ENCODE measurements around the gene SULT1C4. TPM values are rescaled to one million over a fixed set of nuclear protein-coding genes. Genes with fewer than 3 reads are reported as not detected.

The SULT1C4 gene
- total RNA-seq, 1 experiment from 2014 or later, result 0.23 TPM

- DNase-seq (ENCODE audit: low spot score), result no peak
Measured at GRCh38 chr2:108370080-108370479, 7.7 kb upstream of the SULT1C4 start.

DNA sequence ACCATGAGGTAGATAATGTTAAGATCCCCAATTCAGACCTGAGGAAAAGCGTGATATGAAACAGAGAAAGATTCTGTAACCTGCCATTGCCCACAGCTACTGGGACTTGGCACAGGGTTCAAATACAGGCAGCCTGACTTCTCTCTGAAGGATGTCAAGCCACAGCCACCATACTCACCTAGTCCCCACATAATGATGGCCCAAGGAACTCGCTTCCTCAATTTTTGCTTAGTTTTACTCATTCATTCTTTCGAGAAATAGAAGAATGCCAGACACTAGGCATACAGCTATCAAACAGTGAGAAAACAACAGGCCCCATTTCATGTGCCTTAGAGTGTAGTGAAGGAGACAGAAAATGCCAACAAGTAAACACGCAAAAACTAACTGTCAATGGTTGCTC lies 980 bp upstream of the SULT1C4 start:
- DNase-seq (ENCODE audit: low spot score), result no peak

DNA sequence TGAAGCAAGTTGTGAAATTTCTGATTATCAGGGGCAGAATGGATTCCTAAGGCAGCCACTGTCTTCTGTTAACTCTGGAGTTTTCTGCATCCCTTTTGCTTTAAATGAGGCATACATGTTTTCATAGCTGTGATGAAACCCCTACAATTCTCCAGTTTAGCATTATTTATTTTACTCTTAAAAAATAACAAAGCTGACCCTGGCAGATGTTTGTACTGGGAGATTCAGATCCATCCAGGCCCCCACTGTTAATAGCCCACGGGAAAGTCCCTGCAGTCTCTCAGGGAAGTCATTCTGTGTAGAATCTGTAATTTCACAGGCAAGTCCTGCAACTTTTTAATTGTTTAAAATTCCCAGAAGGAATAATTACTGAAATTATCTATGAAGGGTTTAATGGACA lies 353 bp upstream of the SULT1C4 start:
- DNase-seq (ENCODE audit: low spot score), result no peak

DNA sequence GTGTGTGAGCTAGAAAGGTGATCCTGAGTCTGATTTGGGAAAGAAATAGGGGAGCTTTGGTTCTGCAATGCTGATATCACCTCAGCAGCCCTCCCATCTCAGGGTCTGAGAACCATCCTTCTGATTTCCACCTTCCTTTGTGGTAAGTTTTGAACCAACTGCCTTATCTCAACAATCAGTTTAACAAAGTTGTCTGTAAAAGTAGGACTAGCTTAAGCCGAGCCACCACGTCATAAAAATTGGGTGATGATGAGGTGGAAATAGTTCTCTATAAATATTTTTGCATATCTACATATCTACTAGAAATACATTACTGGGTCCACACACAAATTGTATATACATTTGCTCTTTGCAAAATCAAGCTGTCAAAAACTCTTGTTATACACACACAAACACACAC lies 1.1 kb downstream of the SULT1C4 start:
- DNase-seq (ENCODE audit: low spot score), result no peak

DNA sequence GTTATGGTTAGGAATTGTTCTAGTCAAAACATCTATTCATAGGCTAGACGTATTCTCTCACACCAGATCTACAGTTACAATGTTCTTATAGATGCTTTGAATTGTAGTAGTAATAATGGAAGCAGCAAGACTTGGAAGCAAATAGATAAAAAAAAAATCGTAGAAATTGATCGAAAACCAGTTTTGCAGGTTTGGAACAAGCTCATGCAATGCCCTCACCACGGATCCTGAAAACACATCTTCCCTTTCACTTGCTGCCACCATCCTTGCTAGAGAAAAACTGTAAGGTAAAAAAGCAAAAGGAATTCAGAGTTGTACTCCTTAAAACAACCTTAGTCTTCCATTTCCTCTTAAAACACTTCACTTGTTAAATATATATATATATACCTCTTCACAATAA lies 4.4 kb downstream of the SULT1C4 start:
- no peak for DNase-seq (ENCODE audit: low spot score)

GRCh38 chr2:108383146-108383830 lies 5.5 kb downstream of the SULT1C4 start:
- DNase-seq (ENCODE audit: low spot score), result no peak

DNA sequence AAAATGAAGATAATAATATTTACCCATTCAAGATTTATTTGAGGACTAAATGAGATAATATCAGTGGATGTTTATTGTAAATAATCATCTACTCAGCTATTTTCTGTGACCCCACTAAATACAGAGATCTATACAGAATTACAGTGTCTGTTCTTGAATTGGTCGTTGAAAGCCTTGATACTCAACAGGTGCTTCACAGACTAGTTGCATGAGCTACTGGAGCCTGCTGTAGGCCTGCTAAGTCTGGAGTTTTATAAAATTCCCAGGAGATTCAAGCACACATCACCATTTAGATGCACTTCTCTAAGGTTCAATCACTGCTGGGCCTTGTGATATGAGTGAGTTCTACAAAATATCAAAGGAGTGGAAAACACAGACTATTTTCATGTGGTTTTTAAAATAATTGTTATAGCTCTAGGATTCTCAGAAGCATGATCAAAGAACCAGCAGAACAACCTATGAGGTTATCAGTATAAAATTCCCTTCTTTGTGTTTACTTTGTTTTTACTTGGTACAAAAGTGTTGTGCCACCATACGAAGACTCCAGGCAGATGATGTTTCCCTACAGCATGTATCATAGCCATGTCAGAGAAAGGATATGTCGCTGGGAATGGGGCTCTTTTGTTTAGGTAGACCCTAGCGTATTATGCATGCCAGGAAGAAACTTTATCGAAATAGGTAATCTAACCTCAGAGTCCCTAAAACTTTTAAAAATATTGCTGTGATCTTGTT lies 7.1 kb downstream of the SULT1C4 start:
- no peak for DNase-seq (ENCODE audit: low spot score)

GRCh38 chr2:108385411-108386071 lies 7.8 kb downstream of the SULT1C4 start:
- no peak for DNase-seq (ENCODE audit: low spot score)

GRCh38 chr2:108388045-108388444 lies 10.3 kb downstream of the SULT1C4 start:
- no peak for DNase-seq (ENCODE audit: low spot score)

DNA sequence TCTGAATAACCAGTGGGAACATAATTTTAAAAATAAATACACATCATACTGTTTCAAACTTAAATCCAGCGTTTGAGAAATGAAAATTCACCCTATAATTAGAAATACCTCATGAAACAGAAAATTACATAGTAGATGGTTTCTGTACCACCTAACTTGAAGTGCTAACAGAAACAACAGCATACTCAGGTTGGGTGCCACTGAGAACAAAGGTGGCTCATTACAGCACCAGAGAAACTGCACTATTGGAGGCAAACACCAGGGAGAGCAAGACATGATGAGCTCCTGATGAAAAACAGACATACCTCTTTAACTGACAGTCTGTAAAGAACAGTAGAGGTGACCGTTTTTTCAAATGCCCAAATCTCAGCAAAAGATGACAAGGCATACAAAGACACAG lies 12.6 kb downstream of the SULT1C4 start:
- no peak for DNase-seq (ENCODE audit: low spot score)

GRCh38 chr2:108392029-108392428 lies 14.3 kb downstream of the SULT1C4 start:
- no peak for DNase-seq (ENCODE audit: low spot score)

DNA sequence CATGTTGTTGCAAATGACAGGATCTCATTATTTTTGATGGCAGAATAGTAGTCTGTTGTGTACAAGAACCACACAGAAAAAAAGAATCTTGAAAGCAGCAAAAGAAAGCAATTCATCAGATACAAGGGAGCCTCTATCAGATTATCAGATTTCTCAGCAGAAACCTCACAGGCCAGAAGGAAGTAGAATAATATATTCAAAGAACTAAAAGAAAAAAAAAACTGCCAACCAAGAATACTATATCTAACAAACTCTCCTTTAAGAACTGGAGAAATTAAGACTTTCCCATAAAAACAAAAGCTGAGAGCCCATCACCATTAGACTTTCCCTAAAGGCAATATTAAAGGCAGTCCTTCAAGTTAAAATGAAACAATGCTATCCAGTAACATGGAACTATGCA lies 15.4 kb downstream of the SULT1C4 start:
- DNase-seq (ENCODE audit: low spot score), result no peak

- no peak for DNase-seq (ENCODE audit: low spot score)
Measured at GRCh38 chr2:108395155-108395554, 17.4 kb downstream of the SULT1C4 start.

DNA sequence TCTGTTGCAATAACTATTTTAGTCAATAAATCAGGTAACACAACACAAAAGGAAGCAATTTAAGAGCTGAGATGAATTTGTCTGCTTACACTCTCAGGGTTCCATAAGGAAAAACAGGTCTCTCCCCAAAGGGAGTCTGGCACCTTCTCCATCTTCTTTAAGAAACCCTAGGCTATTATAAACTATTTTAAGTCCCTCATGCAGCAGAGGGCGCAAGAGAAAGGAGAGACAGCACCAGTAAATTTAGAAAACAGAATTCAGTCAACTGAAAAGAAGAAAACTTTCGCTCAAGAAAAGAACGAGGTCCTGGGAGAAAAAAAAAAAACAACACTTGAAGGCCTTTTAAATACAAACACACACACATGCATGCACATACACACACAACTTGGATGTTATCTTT lies 19.1 kb downstream of the SULT1C4 start:
- peak; percentile 32 for DNase-seq (ENCODE audit: low spot score)

DNA sequence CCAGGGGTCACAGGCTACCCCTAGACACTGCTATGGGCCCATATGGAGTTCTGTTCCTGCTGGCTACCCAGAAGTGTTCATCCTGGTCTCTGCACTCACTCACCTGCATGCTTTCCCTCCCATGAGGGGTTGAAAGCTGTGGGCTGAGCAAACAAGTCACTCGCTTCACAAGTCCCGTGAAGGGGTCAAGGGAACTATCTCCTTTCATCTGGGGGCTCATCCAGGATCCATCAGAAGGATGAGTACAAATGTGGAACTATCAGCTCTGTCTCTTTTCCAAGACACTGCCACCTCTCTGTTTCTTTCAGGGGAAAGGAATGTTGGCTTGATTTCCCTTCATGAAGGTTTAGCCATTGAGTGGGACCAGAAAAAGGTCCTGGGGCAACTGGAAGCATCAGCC lies 21.7 kb downstream of the SULT1C4 start:
- DNase-seq (ENCODE audit: low spot score), result no peak

DNA sequence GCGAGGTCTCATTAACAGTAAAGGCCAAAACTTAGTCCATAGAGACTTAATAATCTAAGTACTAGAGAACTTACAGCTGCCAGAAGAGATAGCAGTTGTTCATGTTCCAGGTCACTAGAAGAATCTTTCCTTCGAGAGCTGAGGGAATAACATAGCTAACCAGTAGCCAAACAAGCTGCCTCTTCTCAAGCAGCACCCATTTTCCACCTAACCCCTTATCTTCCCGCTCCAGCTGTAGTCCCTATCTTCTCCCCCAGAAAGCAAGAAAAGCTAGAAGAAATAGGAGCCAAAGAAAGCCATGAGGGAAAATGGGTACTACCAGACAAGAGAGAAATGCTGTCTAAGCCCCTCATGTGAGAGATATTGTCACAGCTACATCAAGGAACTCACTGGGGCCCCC lies 24.0 kb downstream of the SULT1C4 start:
- no peak for DNase-seq (ENCODE audit: low spot score)

GRCh38 chr2:108403494-108403893 lies 25.7 kb downstream of the SULT1C4 start:
- peak; percentile 65 for DNase-seq (ENCODE audit: low spot score)

GRCh38 chr2:108404784-108405397 lies 27.1 kb downstream of the SULT1C4 start:
- no peak for DNase-seq (ENCODE audit: low spot score)

GRCh38 chr2:108407864-108408729 lies 30.3 kb downstream of the SULT1C4 start:
- DNase-seq (ENCODE audit: low spot score), result no peak

- DNase-seq (ENCODE audit: low spot score), result no peak
Measured at GRCh38 chr2:108409768-108410167, 32.0 kb downstream of the SULT1C4 start.

DNA sequence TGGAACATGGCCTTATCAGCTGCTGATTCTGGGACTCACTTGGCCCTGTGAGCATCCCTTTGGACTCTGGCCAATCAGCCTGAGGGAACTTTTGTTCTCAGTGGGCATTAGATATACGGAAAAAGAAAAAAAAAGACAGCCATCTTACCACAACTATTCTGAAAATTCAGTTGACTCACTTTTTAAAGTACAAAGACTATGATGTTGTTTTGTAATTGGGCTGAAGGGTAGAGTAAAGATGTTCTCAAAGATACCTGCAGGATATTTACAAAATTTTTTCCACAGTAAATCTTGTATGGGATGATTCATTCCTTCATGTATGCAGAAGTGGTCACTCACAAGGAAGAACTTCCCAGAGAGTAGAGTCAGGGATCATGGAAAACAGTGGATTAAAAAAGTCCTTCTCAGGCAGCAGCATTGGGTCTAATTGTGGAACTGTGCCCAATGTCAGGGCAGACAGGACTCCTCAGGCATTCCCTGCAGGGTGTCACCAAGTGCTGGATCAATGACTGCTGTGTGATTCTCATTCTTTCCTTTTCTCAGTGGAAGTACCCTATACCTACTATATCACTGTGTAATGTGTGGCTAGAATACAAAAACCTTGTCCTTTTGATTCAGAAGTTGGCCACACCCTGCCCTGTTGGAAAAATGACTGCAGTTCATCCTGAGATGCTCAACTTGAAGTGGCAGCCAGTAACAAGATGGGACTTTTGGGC lies 35.4 kb downstream of the SULT1C4 start:
- peak; percentile 62 for DNase-seq (ENCODE audit: low spot score)
